Erythroblast (primary cell): ENCODE data around the gene EXT2.

ENCODE experiments used
- DNase-seq, 2 experiments: peaks; one replicate each; lab custom pipeline; 2025; lab: John Stamatoyannopoulos, UW
- GATA1 ChIP-seq: IDR thresholded peaks from 2 replicates; pipeline ENCODE4 v1.6.1; 2011; ENCODE audit warnings: low read depth, mild to moderate bottlenecking, control low read depth, low read length, moderate library complexity
- POLR2A ChIP-seq: IDR thresholded peaks from 2 replicates; pipeline ENCODE4 v1.6.1; 2011; ENCODE audit warnings: mild to moderate bottlenecking, low read length

Gene EXT2

GRCh38 chr11:44177905-44178304, 82.4 kb downstream of the EXT2 start:
- DNase-seq = no peak
- TF ChIP-seq GATA1 = no peak
- no peak for TF ChIP-seq POLR2A

DNA sequence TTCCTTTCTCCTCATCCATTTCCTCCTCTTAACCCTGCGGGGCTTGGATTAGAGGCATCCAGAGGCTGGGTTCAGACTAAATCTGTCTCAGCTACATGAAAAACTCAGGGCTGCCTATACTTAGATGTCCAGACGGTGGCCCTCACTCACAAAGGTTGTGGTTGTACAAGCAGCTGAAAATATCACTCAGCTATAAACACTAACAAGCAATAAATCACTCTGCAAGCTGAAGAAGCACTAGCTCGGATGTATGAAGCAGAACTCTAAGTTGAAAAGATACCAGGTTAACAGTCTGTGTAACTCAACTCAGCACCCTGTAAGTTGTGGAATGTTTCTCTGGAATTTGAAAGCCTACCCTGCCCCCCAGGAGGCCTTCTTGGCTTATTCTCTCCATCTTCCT, 82.9 kb downstream of the EXT2 start:
- TF ChIP-seq GATA1 (no peak), POLR2A (no peak)
- DNase-seq = no peak

DNA sequence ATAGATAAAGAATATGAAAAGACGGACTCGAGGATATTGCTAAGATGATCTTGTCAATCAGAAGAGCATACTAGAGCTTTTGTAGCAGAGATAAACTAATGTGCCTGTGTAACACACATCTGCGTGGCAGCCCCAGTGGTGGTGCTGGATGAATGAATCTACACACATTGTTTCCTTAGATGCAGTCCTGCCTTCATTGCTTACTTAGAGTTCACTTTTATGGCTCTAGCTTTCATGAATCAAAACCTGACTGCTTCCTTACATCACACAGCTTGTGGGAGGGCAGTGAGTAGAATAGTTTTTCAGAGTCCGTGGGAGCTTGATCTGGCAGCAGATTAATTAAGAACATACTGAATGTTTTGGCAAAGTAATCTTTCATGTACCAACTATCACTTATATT, 83.7 kb downstream of the EXT2 start:
- TF ChIP-seq GATA1 = no peak
- no peak for TF ChIP-seq POLR2A
- no peak for DNase-seq

- no peak for TF ChIP-seq POLR2A
- no peak for TF ChIP-seq GATA1
- DNase-seq = no peak
Observed at GRCh38 chr11:44180107-44180506, 84.6 kb downstream of the EXT2 start.

DNA sequence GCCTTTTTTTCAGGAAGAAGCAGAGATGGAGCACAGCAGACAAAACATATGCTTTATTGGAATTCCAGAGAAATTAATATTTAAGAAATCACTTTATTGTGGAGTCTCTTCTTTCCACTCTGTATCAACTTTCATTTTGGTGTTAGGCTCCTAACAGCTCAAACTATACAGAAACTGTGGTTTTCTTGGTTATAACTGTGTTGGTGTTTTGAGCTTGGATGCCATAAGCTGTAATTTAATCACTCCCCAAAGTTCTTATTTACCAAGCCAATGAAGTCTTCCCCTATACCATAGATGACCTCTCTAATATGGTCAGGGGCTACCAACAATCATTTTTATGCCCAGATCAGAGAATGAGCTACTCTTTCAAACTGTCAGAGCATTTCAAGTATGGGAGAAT, 90.0 kb downstream of the EXT2 start:
- TF ChIP-seq POLR2A = no peak
- TF ChIP-seq GATA1 = no peak
- DNase-seq = no peak

DNA sequence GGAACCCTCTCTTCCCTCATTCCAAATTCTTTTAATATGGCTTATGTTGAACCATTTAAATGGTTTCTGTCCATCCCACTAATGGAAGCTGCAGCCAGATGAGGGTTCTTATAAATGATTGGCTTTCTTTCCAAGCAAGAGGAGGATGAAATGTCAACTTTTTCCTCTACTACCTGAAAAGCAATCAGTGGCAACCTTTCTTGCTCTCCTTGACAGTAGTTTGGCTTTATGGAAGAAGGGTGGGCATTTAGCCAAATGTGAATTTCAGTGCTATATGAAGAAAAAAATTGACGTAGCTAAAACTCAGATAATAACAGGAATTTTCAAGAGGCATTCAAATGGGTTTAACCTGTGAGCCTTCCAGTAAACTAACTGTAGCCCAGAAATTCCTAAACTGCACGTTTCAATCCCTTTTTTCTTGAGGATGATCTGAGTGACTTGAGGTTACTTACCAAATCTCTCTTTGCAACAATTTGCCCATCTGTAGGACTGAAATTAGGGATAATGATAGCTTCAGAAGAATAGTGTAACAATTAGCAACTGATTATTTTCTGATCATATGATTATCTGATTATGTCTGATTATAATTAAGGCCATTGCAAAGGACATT, 90.9 kb downstream of the EXT2 start:
- no peak for DNase-seq
- TF ChIP-seq POLR2A (no peak), GATA1 (no peak)

DNA sequence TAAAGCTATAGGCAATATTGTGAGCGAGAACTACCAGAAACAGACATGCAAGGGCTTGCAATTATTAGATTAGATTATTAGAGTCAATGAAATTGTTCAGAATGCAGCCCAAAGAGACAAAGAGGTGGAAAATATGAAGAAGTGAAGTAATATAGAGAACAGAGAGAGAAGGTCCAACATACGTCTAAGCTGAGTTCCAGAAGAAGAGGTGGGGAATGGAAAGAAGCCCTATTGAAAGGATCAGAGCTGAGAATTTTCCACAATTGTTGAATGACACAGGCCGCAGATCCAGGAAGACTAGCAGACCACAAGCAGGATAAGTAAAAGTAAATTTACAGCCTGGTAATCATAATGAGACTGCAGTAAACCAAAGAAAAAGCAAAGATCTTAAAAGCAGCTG, 93.2 kb downstream of the EXT2 start:
- TF ChIP-seq POLR2A (no peak), GATA1 (no peak)
- peak; percentile 39 to 45 for DNase-seq

- TF ChIP-seq GATA1 = no peak
- TF ChIP-seq POLR2A = no peak
- no peak for DNase-seq
Observed at GRCh38 chr11:44189986-44190882, 94.8 kb downstream of the EXT2 start.

GRCh38 chr11:44190883-44191230, 95.4 kb downstream of the EXT2 start:
- no peak for TF ChIP-seq POLR2A
- no peak for TF ChIP-seq GATA1
- no peak for DNase-seq

DNA sequence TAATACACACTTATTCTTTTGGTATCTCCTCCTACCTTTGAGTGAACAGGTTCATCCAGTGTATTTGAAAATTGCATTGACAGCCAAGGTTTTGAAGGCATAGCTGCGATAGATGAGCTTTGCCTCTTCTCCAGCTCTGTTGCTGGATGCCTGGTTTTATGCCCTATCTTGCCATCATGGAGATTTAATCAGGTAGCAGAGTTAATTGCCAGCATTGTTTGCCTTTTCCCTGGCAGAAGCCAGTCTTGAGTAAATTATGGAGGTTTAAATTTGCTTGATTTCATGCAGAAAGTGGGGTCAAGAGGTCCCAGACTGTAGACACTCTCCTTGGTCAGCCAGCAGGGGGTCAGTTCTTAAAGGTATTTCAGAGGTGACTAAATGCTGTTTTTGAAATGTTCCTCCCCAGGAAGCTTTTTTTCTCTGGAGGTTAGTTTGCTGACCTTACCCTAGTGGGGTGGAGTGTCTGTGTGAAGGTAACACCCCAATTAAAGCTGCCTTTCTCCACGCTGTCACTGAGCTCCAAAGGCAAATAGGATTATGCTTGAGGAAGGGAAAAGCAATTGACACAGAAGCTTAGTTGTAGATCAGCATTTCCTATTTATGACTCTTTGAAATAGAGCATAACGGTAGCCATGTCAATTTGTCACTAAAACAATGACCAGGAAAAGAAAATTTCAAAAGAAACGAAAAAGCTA, 96.0 kb downstream of the EXT2 start:
- no peak for DNase-seq
- TF ChIP-seq GATA1 = no peak
- TF ChIP-seq POLR2A = no peak

DNA sequence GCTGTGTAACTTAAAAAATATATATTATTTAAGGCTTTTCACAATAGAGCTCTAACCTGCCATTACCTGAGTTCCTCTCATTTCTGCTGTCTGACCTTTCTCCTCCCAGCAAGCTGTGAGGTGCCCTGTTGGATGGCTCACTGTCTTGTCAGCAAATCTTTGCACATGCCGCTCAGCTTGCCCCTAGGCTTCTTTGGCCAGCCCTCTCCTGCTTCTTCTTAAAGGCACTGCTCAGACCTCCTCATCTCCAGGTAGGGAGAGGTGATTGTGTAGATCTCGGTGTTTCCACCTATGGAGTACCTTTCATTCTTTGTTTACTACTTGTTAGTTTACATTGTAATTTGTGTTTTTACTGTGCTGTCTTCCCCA, 96.5 kb downstream of the EXT2 start:
- TF ChIP-seq POLR2A (no peak), GATA1 (no peak)
- DNase-seq = no peak

DNA sequence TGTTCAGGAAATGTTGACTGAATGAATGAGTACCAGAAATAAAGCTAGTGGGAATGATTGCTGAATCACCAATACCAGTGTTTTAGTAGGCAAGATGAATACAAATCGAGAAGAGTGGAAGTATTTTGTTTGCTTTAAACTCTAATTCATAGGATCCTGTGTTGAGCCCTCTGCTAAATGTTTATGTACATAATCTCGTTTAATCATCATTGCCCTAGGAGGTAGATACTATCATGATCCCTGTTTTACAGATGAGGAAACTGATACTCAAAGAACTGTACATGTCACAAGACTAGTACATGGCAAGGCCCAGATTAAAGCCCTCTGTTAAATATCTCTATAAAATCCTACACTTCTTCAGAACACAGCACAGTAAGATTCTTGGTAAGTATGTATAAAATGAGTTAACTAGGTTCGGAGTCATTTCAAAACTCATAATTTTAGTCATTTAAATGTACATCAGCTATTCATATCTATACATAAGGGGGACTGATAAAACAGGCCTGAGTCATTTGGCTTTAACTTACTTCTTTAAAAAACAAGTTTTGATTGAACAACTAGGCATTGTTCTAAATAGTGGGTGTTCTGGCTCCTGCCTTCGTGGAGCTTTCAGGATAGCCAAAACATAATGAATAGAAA, 97.1 kb downstream of the EXT2 start:
- no peak for DNase-seq
- TF ChIP-seq POLR2A (no peak), GATA1 (no peak)

- no peak for DNase-seq
- TF ChIP-seq GATA1 (no peak), POLR2A (no peak)
Observed at GRCh38 chr11:44193856-44194255, 98.4 kb downstream of the EXT2 start.
